Endothelial cell of umbilical vein (primary cell): ENCODE results near the gene RPL38. TPM values are rescaled to one million over a fixed set of nuclear protein-coding genes. Genes with fewer than 3 reads are reported as not detected.

Source experiments
- BruUV-seq: library from RNA; stranded (reverse); fragments of 400-500 nt; replicated peaks from 2 replicates; lab custom pipeline; 2021; lab: Mats Ljungman, UMichigan
- CTCF ChIA-PET: fragments of 300-600, 350-600 bp; sonication (Branson Sonifier 250); formaldehyde crosslinking; loops from one replicate; lab custom pipeline; 2021; ENCODE audit warnings: antibody characterized with exemption, inconsistent platforms; lab: Charles Lee
- POLR2A ChIA-PET: fragments of 300-600, 350-600 bp; sonication (Branson Sonifier 250); formaldehyde crosslinking; loops from one replicate; lab custom pipeline; 2021; ENCODE audit warnings: antibody characterized with exemption, inconsistent platforms; lab: Charles Lee
- DNase-seq: peaks from one replicate; pipeline ENCODE4 v3.0.0-alpha.2; 2011; ENCODE audit warnings: low read depth, low spot score
- FAIRE-seq: peaks from 2 replicates; lab custom pipeline; 2011; peaks lifted over from hg19 to GRCh38; lab: Jason Lieb, UNC
- H2AFZ ChIP-seq: 2 replicates; pipeline ENCODE4 v1.6.0; 2012; ENCODE audit warnings: low read depth, low read length, control low read depth, inconsistent platforms
- H3K27ac ChIP-seq: 2 replicates; pipeline ENCODE4 v1.5.1; 2011; ENCODE audit warnings: low read depth, mild to moderate bottlenecking, control low read depth, low read length, moderate library complexity; ENCODE audit not compliant: insufficient read depth
- H3K27me3 ChIP-seq, 2 experiments: 2 replicates each; pipeline versions ENCODE4 v1.6.0 to v1.6.1; 2011; ENCODE audit warnings: low read length in 2 of 2, mixed read lengths in 1 of 2; ENCODE audit not compliant: control insufficient read depth in 2 of 2, insufficient read depth in 2 of 2
- H3K36me3 ChIP-seq, 2 experiments: 2 replicates in 1 of 2; 3 replicates in 1 of 2; pipeline ENCODE4 v1.5.1; 2011; ENCODE audit warnings: low read length in 2 of 2, mild to moderate bottlenecking in 1 of 2, moderate library complexity in 1 of 2; ENCODE audit not compliant: control insufficient read depth in 2 of 2, insufficient read depth in 2 of 2; ENCODE audit errors: extremely low read depth in 1 of 2
- H3K4me1 ChIP-seq: 3 replicates; pipeline ENCODE4 v1.5.1; 2011; ENCODE audit warnings: mild to moderate bottlenecking, low read length; ENCODE audit not compliant: control insufficient read depth, insufficient read depth; ENCODE audit errors: extremely low read depth
- H3K4me2 ChIP-seq: 2 replicates; pipeline ENCODE4 v1.6.1; 2011; ENCODE audit warnings: low read length, control low read depth, mixed read lengths; ENCODE audit not compliant: insufficient read depth
- H3K4me3 ChIP-seq, 3 experiments: fragments of 200-600 bp in 1 of 3; sonication (generic), shearing (Covaris generic) in 1 of 3; replicated peaks in 1 of 3; 2 replicates each; pipeline ENCODE4 v1.5.1; 2011 to 2016; ENCODE audit warnings: control low read depth in 3 of 3, low read length in 3 of 3, mild to moderate bottlenecking in 2 of 3, inconsistent platforms in 1 of 3, low read depth in 1 of 3, moderate library complexity in 1 of 3; ENCODE audit not compliant: insufficient read depth in 1 of 3
- H3K79me2 ChIP-seq: 2 replicates; pipeline ENCODE4 v1.6.0; 2012; ENCODE audit warnings: low read length, inconsistent platforms; ENCODE audit not compliant: control insufficient read depth, insufficient read depth
- H3K9ac ChIP-seq: replicated peaks from 2 replicates; pipeline ENCODE3; 2011; ENCODE audit warnings: low read length, control low read depth; ENCODE audit not compliant: insufficient read depth; ENCODE audit errors: extremely low read depth
- H3K9me1 ChIP-seq: replicated peaks from 3 replicates; pipeline ENCODE4 v1.6.0; 2011; ENCODE audit warnings: mild to moderate bottlenecking, low read length; ENCODE audit not compliant: control insufficient read depth, insufficient read depth; ENCODE audit errors: extremely low read depth
- H3K9me3 ChIP-seq: replicated peaks from 2 replicates; pipeline ENCODE4 v1.5.1; 2012; ENCODE audit warnings: low read length, inconsistent platforms; ENCODE audit not compliant: control insufficient read depth, insufficient read depth
- H4K20me1 ChIP-seq: replicated peaks from 2 replicates; pipeline ENCODE3; 2011; ENCODE audit warnings: mild to moderate bottlenecking, low read length; ENCODE audit not compliant: control insufficient read depth, insufficient read depth; ENCODE audit errors: extremely low read depth
- EZH2 ChIP-seq: IDR thresholded peaks from 2 replicates; pipeline ENCODE4 v1.6.1; 2012; ENCODE audit warnings: borderline replicate concordance, low read depth, mild to moderate bottlenecking, moderate library complexity, low read length, inconsistent platforms; ENCODE audit not compliant: severe bottlenecking
- FOS ChIP-seq: IDR thresholded peaks from 2 replicates; pipeline ENCODE4 v1.6.1; 2011; ENCODE audit warnings: mild to moderate bottlenecking, low read length, moderate library complexity, borderline replicate concordance; ENCODE audit not compliant: insufficient read depth
- GATA2 ChIP-seq: IDR thresholded peaks from 2 replicates; pipeline ENCODE4 v1.7.0; 2011; ENCODE audit warnings: low read depth, mild to moderate bottlenecking, moderate library complexity, mixed read lengths, low read length; ENCODE audit not compliant: insufficient read length, insufficient read depth
- JUN ChIP-seq: IDR thresholded peaks from 2 replicates; pipeline ENCODE4 v1.6.1; 2011; ENCODE audit warnings: borderline replicate concordance, low read depth; ENCODE audit not compliant: insufficient read length, insufficient read depth
- MYC ChIP-seq: IDR thresholded peaks from one replicate; pipeline ENCODE4 v1.6.1; 2011; ENCODE audit warnings: mild to moderate bottlenecking, low read depth, low read length
- POLR2A ChIP-seq: IDR thresholded peaks from 2 replicates; pipeline ENCODE4 v1.6.1; 2012; ENCODE audit warnings: low read depth, mild to moderate bottlenecking, control low read depth, low read length
- POLR2AphosphoS5 ChIP-seq: IDR thresholded peaks from 2 replicates; pipeline ENCODE4 v1.6.1; 2012; ENCODE audit warnings: low read depth, mild to moderate bottlenecking, control low read depth, low read length, moderate library complexity; ENCODE audit not compliant: insufficient read depth
- dilution Hi-C: fragments of 300-500 bp; cut with MboI; formaldehyde crosslinking; loops from one replicate; pipeline ENCODE4 v1.15.0; 2019; ENCODE audit warnings: low sequenced_read_pairs; ENCODE audit not compliant: extremely low pct_ligation_motif_present
- intact Hi-C: fragments of 100-400 bp; cut with micrococcal nuclease; formaldehyde crosslinking; loops from one replicate; pipeline ENCODE4 v1.10.0; 2022
- polyA plus RNA-seq, 4 experiments: library from polyadenylated mRNA; depleted of rRNA in 3 of 4; stranded (reverse) in 3 of 4; unstranded in 1 of 4; fragments of >200 nt; gene quantifications; 2 replicates each; pipeline versions ENCODE4 v1.2.1 to v1.2.3, GENCODE V29; 2011 to 2012; ENCODE audit warnings: missing spikeins in 1 of 4
- total RNA-seq: library from RNA; stranded (reverse); gene quantifications from 2 replicates; pipeline ENCODE4 v1.2.3, GENCODE V29; 2021
- TF ChIP-seq, protein P1 (sequence below), 2 donors: IDR thresholded peaks; 1 replicate in 1 of 2; 2 replicates in 1 of 2; pipeline ENCODE4 v1.5.1; 2011; ENCODE audit warnings: low read length in 2 of 2, mild to moderate bottlenecking in 2 of 2, moderate library complexity in 2 of 2, control low read depth in 1 of 2, inconsistent platforms in 1 of 2, low read depth in 1 of 2; ENCODE audit not compliant: insufficient read depth in 1 of 2; ENCODE audit errors: extremely low read depth in 1 of 2
- TF ChIP-seq, protein P2 (sequence below): IDR thresholded peaks from 2 replicates; pipeline ENCODE4 v1.6.1; 2011; ENCODE audit not compliant: insufficient read depth, insufficient read length

RPL38 gene
- total and polyA plus RNA-seq, 2 donors (not counting 3 experiments of a cell fraction or from before 2014, with no cell fraction given), result 256 to 1,006 TPM

- H3K4me2 ChIP-seq, result no peak overlapping the region
- H3K9me3 ChIP-seq, result no peaks in the 10 kb centered on the region
- H3K27ac ChIP-seq, result no peak overlapping the region
- BruUV-seq, result no TSS peak
- DNase-seq, result no peak
- H3K4me3 ChIP-seq, result no peak overlapping the region
- dilution Hi-C loops, result no loop called here
- no peaks in the 10 kb centered on the region for H3K27me3 ChIP-seq
- H3K36me3 ChIP-seq, result no peaks in the 10 kb centered on the region
- no peak overlapping the region for H3K9ac ChIP-seq
- H2AFZ ChIP-seq, result no peak overlapping the region
- intact Hi-C loops, result no loop called here
- TF ChIP-seq FOS (no peak), MYC (no peak), EZH2 (no peak), GATA2 (no peak), JUN (no peak), POLR2A (no peak), POLR2AphosphoS5 (no peak)
- TF ChIP-seq, protein P1, sequence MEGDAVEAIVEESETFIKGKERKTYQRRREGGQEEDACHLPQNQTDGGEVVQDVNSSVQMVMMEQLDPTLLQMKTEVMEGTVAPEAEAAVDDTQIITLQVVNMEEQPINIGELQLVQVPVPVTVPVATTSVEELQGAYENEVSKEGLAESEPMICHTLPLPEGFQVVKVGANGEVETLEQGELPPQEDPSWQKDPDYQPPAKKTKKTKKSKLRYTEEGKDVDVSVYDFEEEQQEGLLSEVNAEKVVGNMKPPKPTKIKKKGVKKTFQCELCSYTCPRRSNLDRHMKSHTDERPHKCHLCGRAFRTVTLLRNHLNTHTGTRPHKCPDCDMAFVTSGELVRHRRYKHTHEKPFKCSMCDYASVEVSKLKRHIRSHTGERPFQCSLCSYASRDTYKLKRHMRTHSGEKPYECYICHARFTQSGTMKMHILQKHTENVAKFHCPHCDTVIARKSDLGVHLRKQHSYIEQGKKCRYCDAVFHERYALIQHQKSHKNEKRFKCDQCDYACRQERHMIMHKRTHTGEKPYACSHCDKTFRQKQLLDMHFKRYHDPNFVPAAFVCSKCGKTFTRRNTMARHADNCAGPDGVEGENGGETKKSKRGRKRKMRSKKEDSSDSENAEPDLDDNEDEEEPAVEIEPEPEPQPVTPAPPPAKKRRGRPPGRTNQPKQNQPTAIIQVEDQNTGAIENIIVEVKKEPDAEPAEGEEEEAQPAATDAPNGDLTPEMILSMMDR (IDR thresholded peaks at IDR 0.05; ENCODE audit: extremely low read depth in 1 of 2, insufficient read depth in 1 of 2, low read depth in 1 of 2, low read length in 2 of 2), result no peak
- TF ChIP-seq, protein P2, sequence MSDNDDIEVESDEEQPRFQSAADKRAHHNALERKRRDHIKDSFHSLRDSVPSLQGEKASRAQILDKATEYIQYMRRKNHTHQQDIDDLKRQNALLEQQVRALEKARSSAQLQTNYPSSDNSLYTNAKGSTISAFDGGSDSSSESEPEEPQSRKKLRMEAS, result no peak
- ChIA-PET POLR2A (no interaction called here), CTCF (interaction anchor here (0.9 kb wide), 1 partner anchor 14 kb away, joined by 5 read pairs; no protein-coding TSS in a partner anchor)
- no peaks in the 10 kb centered on the region for H3K9me1 ChIP-seq
- H4K20me1 ChIP-seq, result no peaks in the 10 kb centered on the region
- H3K4me1 ChIP-seq, result no peaks in the 10 kb centered on the region
- FAIRE-seq, result no peak
- H3K79me2 ChIP-seq, result no peaks in the 10 kb centered on the region
These were observed 17.8 kb upstream of the RPL38 start for GRCh38 chr17:74185571-74186185.
